Sigmoid colon (tissue), 4 donors: Measurements from ENCODE around the gene NAALADL2.

Experiments
- EP300 ChIP-seq, 4 donors: sonication (generic); formaldehyde crosslinking; IDR thresholded peaks; one replicate each; pipeline ENCODE4 v1.6.1; 2017; ENCODE audit warnings: antibody characterized with exemption in 4 of 4
- POLR2A ChIP-seq, 2 donors: fragments of 450-650 bp; IDR thresholded peaks; one replicate each; pipeline ENCODE4 v1.6.1; 2016; ENCODE audit warnings: antibody characterized with exemption in 2 of 2, mild to moderate bottlenecking in 2 of 2, moderate library complexity in 2 of 2
- TF ChIP-seq, protein P1 (sequence below), 4 experiments: fragments of 450-650 bp in 3 of 4; fragments of 200-600 bp in 1 of 4; IDR thresholded peaks; one replicate each; pipeline ENCODE4 v1.5.1; 2016 to 2019; ENCODE audit warnings: antibody characterized with exemption in 4 of 4, mild to moderate bottlenecking in 3 of 4, moderate library complexity in 2 of 4

- TF ChIP-seq, protein P1, sequence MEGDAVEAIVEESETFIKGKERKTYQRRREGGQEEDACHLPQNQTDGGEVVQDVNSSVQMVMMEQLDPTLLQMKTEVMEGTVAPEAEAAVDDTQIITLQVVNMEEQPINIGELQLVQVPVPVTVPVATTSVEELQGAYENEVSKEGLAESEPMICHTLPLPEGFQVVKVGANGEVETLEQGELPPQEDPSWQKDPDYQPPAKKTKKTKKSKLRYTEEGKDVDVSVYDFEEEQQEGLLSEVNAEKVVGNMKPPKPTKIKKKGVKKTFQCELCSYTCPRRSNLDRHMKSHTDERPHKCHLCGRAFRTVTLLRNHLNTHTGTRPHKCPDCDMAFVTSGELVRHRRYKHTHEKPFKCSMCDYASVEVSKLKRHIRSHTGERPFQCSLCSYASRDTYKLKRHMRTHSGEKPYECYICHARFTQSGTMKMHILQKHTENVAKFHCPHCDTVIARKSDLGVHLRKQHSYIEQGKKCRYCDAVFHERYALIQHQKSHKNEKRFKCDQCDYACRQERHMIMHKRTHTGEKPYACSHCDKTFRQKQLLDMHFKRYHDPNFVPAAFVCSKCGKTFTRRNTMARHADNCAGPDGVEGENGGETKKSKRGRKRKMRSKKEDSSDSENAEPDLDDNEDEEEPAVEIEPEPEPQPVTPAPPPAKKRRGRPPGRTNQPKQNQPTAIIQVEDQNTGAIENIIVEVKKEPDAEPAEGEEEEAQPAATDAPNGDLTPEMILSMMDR (IDR thresholded peaks at IDR 0.05), result no peak
- TF ChIP-seq POLR2A (IDR thresholded peaks at IDR 0.05) (no peak), EP300 (IDR thresholded peaks at IDR 0.05) (no peak)
Measured at GRCh38 chr3:175163686-175164085, 304.6 kb downstream of the NAALADL2 start.
